Gastroesophageal sphincter (tissue), 4 donors: ENCODE measurements around the gene XRCC4. TPM values are rescaled to one million over a fixed set of nuclear protein-coding genes. Genes with fewer than 3 reads are reported as not detected.
"Not testable (repeated sequence)": the region's sequence is repeated elsewhere in the genome, so short reads cannot be mapped to it uniquely, and the experiment has no call there.

Experiments used
- ATAC-seq: fragments of 150-250 bp; one replicate; pipeline ENCODE4 v1.9.1; 2016; ENCODE audit warnings: mild to moderate bottlenecking, moderate library complexity
- H3K27ac ChIP-seq, 4 donors: fragments of 200-600 bp; sonication (generic) in 3 of 4; 1 replicate in 3 of 4; 2 replicates in 1 of 4; pipeline ENCODE4 v1.5.1; 2016 to 2019
- H3K27me3 ChIP-seq: fragments of 200-600 bp; sonication (generic); one replicate; pipeline ENCODE4 v1.5.1; 2019
- H3K36me3 ChIP-seq, 2 donors: fragments of 200-600 bp; sonication (generic); one replicate each; pipeline ENCODE4 v1.5.1; 2019; ENCODE audit warnings: control low read depth in 1 of 2
- H3K4me1 ChIP-seq, 3 donors: fragments of 200-600 bp; sonication (generic); 1 replicate in 2 of 3; 2 replicates in 1 of 3; pipeline ENCODE4 v1.5.1; 2016 to 2019; ENCODE audit warnings: control low read depth in 2 of 3
- H3K4me3 ChIP-seq, 2 donors: fragments of 200-600 bp; sonication (generic); one replicate each; pipeline ENCODE4 v1.5.1; 2019; ENCODE audit warnings: mild to moderate bottlenecking in 1 of 2, moderate library complexity in 1 of 2
- H3K9me3 ChIP-seq, 3 donors: fragments of 200-600 bp; sonication (generic); one replicate each; pipeline ENCODE4 v1.5.1; 2017 to 2019; ENCODE audit warnings: control low read depth in 2 of 3
- CTCF ChIP-seq, 4 experiments: fragments of 200-600 bp in 2 of 4; fragments of 450-650 bp in 2 of 4; sonication (generic) in 1 of 4; IDR thresholded peaks; one replicate each; pipeline ENCODE4 v1.5.1; 2017 to 2019; ENCODE audit warnings: antibody characterized with exemption in 4 of 4, mild to moderate bottlenecking in 2 of 4, moderate library complexity in 2 of 4
- EP300 ChIP-seq: sonication (generic); formaldehyde crosslinking; IDR thresholded peaks from one replicate; pipeline ENCODE4 v1.6.1; 2017; ENCODE audit warnings: antibody characterized with exemption, mild to moderate bottlenecking
- POLR2A ChIP-seq, 2 donors: fragments of 450-650 bp; IDR thresholded peaks; one replicate each; pipeline ENCODE4 v1.6.1; 2017; ENCODE audit warnings: antibody characterized with exemption in 2 of 2, mild to moderate bottlenecking in 2 of 2, moderate library complexity in 1 of 2
- POLR2AphosphoS5 ChIP-seq: sonication (generic); formaldehyde crosslinking; IDR thresholded peaks from one replicate; pipeline ENCODE4 v1.6.1; 2017; ENCODE audit warnings: antibody characterized with exemption
- WGBS, 2 donors: methylation state at CpG; one replicate each; pipeline ENCODE4 v1.1.5; 2018; ENCODE audit warnings: low coverage in 1 of 2; 5-methylcytosine and 5-hydroxymethylcytosine counted together
- total RNA-seq, 4 donors: library from RNA; depleted of rRNA; stranded (reverse); fragments of >200 nt; gene quantifications; one replicate each; pipeline ENCODE4 v1.1.0, GENCODE V29; 2016

The XRCC4 gene
- total RNA-seq, 4 donors from 2014 or later = 3.7 to 9.3 (median 5.4) TPM

DNA sequence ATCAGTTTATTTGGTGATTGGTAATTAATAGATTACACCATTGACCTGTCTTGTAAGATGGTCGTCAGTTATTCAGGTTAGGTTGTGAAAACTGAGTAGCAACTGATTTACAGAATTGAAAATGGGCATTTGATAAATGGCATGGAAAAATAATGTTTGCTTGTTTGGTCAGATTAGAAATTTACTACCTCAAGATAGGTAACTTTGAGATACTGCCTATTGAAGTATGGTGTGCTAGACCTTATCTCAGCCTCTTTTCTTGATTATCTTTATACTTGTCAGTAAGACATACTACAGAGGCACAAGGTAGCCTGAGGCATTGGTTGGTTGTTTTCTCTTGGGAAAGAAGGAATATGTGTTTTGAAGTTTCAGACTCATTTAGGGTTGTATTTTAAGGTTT, 174.5 kb downstream of the XRCC4 start:
- no peaks in the 10 kb centered on the region for H3K4me1 ChIP-seq
- no peak for ATAC-seq
- H3K9me3 ChIP-seq = no peaks in the 10 kb centered on the region
- no peak overlapping the region for H3K27ac ChIP-seq
- TF ChIP-seq EP300 (no peak), POLR2A (IDR thresholded peaks at IDR 0.05) (no peak), CTCF (IDR thresholded peaks at IDR 0.05) (no peak), POLR2AphosphoS5 (no peak)
- whole genome bisulfite sequencing, 2 donors = 63 to 83% methylated on average over 1 of the region's 1 CpG
- H3K36me3 ChIP-seq = no peaks in the 10 kb centered on the region
- no peaks in the 10 kb centered on the region for H3K27me3 ChIP-seq
- H3K4me3 ChIP-seq = no peak overlapping the region

DNA sequence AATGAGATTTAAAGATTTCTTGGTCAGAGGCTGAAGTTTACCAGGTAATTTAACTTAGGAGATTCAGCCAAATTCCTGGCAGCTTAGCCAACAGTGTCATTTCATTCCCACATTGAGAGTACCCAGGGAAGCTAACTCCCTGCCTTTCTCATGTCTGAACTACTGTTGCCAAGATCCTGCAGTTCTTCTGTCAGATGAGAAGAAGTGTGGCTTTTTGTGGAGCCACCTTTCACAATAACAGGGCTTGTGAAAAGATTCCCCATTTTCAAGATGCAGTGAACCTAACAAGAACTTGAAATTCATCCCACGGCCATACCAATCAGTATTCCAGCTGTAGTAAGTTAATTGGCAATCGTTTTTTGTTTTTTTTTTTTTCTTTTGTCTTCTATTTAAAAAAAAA, 176.4 kb downstream of the XRCC4 start:
- no peak overlapping the region for H3K4me3 ChIP-seq
- no peaks in the 10 kb centered on the region for H3K36me3 ChIP-seq
- no peak for ATAC-seq
- no peaks in the 10 kb centered on the region for H3K27me3 ChIP-seq
- H3K9me3 ChIP-seq = no peaks in the 10 kb centered on the region
- no peak for TF ChIP-seq POLR2AphosphoS5
- TF ChIP-seq CTCF (IDR thresholded peaks at IDR 0.05) = no peak
- TF ChIP-seq EP300 = no peak
- no peak for TF ChIP-seq POLR2A (IDR thresholded peaks at IDR 0.05)
- H3K4me1 ChIP-seq = no peaks in the 10 kb centered on the region
- WGBS, 2 donors = 51 to 70% methylated on average over 2 of the region's 2 CpGs
- no peak overlapping the region for H3K27ac ChIP-seq

DNA sequence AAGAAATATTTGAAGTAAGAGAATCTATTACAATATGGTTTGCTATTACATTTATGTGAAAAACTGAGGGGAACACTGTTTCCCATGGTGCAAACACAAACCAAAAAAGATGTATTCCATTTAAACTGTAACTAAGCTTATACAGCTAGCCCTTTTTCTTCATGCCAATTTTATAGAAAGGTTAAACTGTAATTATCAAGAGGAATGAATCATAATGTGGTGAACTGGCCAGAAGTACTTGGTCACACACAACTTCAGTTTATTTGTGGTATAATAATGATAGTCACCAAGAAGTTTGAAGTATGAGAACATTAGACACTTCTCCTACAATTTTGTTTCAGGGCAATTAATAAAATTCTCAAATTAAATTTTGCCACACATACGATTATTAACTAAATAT, 177.9 kb downstream of the XRCC4 start:
- Histone ChIP-seq H3K4me3 (no peak overlapping the region), H3K36me3 (no peaks in the 10 kb centered on the region), H3K4me1 (no peaks in the 10 kb centered on the region), H3K27me3 (no peaks in the 10 kb centered on the region), H3K27ac (no peak overlapping the region), H3K9me3 (no peaks in the 10 kb centered on the region)
- no peak for ATAC-seq
- TF ChIP-seq CTCF (IDR thresholded peaks at IDR 0.05) (no peak), POLR2AphosphoS5 (no peak), POLR2A (IDR thresholded peaks at IDR 0.05) (no peak), EP300 (no peak)
- WGBS, 2 donors = 11 to 57% methylated on average over 1 of the region's 1 CpG

DNA sequence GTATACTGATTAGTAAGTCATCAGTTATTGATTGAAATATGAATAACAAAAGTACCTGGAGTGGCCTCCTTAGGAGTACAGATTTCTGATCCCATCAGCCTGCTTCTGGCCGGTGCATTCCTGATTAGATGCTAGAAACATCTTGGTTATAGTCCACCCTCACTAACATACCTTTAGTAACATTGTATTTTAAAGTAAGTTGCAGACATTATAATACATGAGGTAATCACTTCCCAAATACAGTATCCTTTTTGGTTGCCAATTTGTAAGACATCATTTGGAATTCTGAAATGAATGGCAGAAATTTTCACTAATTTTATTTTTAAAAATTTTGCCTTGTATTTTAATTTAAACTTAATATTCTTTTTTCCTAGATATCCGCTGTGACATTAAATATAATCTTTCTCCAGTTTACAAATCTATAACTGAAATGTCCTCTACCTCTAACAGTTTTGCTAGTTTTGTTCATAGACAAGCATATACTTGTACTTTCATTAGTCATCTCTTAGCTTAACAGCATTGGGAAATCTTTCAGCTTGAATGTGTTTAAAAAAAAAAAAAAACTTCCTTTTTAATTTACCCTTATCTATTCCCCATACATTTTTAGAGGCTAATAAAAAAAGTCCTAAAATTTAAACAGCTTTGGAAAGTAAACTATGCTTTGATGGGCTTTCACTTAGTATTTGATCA, 178.9 kb downstream of the XRCC4 start:
- Histone ChIP-seq H3K27me3 (no peaks in the 10 kb centered on the region), H3K9me3 (no peaks in the 10 kb centered on the region), H3K27ac (no peak overlapping the region), H3K36me3 (no peaks in the 10 kb centered on the region), H3K4me1 (no peaks in the 10 kb centered on the region), H3K4me3 (no peak overlapping the region)
- WGBS, 2 donors = 84 to 89% methylated on average over 2 of the region's 2 CpGs
- ATAC-seq = no peak
- no peak for TF ChIP-seq EP300
- TF ChIP-seq POLR2A (IDR thresholded peaks at IDR 0.05) = no peak
- TF ChIP-seq POLR2AphosphoS5 = no peak
- no peak for TF ChIP-seq CTCF (IDR thresholded peaks at IDR 0.05)

DNA sequence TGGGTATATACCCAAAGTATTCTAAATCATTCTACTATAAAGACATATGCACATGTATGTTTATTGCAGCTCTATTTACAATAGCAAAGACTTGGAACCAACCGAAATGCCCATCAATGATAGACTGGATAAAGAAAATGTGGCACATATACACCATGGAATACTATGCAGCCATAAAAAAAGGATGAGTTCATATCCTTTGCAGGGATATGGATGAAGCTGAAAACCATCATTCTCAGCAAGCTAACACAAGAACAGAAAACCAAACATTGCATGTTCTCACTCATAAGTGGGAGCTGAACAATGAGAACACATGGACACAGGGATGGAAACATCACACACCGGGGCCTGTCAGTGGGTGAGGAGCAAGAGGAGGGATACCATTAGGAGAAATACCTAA, 180.3 kb downstream of the XRCC4 start:
- 95 to 100% methylated on average over 1 to 2 of the region's 2 CpGs for WGBS, 2 donors
- ATAC-seq, H3K9me3 ChIP-seq, H3K27me3 ChIP-seq, H3K27ac ChIP-seq, H3K36me3 ChIP-seq, H3K4me3 ChIP-seq, H3K4me1 ChIP-seq: not testable (repeated sequence)
